Frontal cortex (tissue), 4 donors: ENCODE results near the gene LFNG. TPM values are rescaled to one million over a fixed set of nuclear protein-coding genes. Genes with fewer than 3 reads are reported as not detected.
A peak's percentile ranks its signal among the peaks of the same experiment; 100 is the strongest.
"Not testable (repeated sequence)": the region's sequence is repeated elsewhere in the genome, so short reads cannot be mapped to it uniquely, and the experiment has no call there.

Experiments
- DNase-seq, 2 donors: peaks; one replicate each; pipeline ENCODE4 v3.0.0; 2012; ENCODE audit warnings: low spot score in 2 of 2
- FAIRE-seq: peaks from 2 replicates; lab custom pipeline; 2012; peaks lifted over from hg19 to GRCh38; lab: Jason Lieb, UNC
- total RNA-seq: library from RNA; depleted of rRNA; stranded (reverse); fragments of >200 nt; gene quantifications from one replicate; pipeline ENCODE4 v1.2.3, GENCODE V29; 2014
- donor health status: control.
- donor health status: control.
- donor health status: control.

LFNG gene
- total RNA-seq, 1 donor from 2014 or later, result 9.4 TPM

GRCh38 chr7:2540641-2541051 is 21.1 kb downstream of the LFNG start:
- DNase-seq (no peak), FAIRE-seq (no peak)

- DNase-seq (no peak), FAIRE-seq (no peak)
Measured at GRCh38 chr7:2541291-2542010, 21.9 kb downstream of the LFNG start.

- FAIRE-seq (no peak), DNase-seq (no peak)
Measured at GRCh38 chr7:2542011-2542915, 22.7 kb downstream of the LFNG start.

- no peak for FAIRE-seq
Measured at GRCh38 chr7:2542916-2543871, 23.6 kb downstream of the LFNG start.

GRCh38 chr7:2544541-2545188 is 25.1 kb downstream of the LFNG start:
- FAIRE-seq, result no peak
- DNase-seq, result peak in 1 of 2 donors; percentile 26

More at GRCh38 chr7:2542916-2543871, 23.6 kb downstream of the LFNG start:
- no peak for DNase-seq

GRCh38 chr7:2545746-2546425 is 26.3 kb downstream of the LFNG start:
- DNase-seq (no peak), FAIRE-seq (no peak)

GRCh38 chr7:2546776-2547586 is 27.4 kb downstream of the LFNG start:
- FAIRE-seq (no peak), DNase-seq (no peak)

- DNase-seq, result no peak
- FAIRE-seq, result no peak
Measured at GRCh38 chr7:2551418-2551817, 31.8 kb downstream of the LFNG start.

- DNase-seq, result no peak
- FAIRE-seq, result no peak
Measured at GRCh38 chr7:2553108-2553507, 33.5 kb downstream of the LFNG start.

- FAIRE-seq (no peak), DNase-seq (no peak)
Measured at GRCh38 chr7:2553831-2554581, 34.4 kb downstream of the LFNG start.

- no peak for FAIRE-seq
- DNase-seq, result no peak
Measured at GRCh38 chr7:2554661-2555111, 35.1 kb downstream of the LFNG start.

GRCh38 chr7:2555121-2556052 is 35.8 kb downstream of the LFNG start, which contains the start of gene BRAT1:
BRAT1 (minus strand) TSS chr7:2555524; CDS start chr7:2554431, 1,093 bp downstream.
- DNase-seq, result peak; percentile 92 to 94
- FAIRE-seq, result no peak

- no peak for FAIRE-seq
- peak; percentile 87 to 92 for DNase-seq
Measured at GRCh38 chr7:2558629-2559282, 39.2 kb downstream of the LFNG start, which contains the start of gene IQCE. IQCE (plus strand) TSS chr7:2558979; CDS start chr7:2559182, 203 bp downstream.

- DNase-seq, result no peak
- FAIRE-seq, result no peak
Measured at GRCh38 chr7:2559283-2559950, 39.8 kb downstream of the LFNG start.

GRCh38 chr7:2563955-2564354 is 44.4 kb downstream of the LFNG start:
- not testable (repeated sequence) for FAIRE-seq, DNase-seq
